Activated T-helper 2 cell treated with anti-CD3 and anti-CD28 coated beads, Interferon-gamma antibody, Interleukin-2, Interleukin-4, amounts not matched to agents 10 μg/mL and 5 μg/mL and 100 μg/mL, durations not matched to agents 14 hours and 24 hours and 36 hours (primary cell): ENCODE data around the gene AOC2. TPM values are rescaled to one million over a fixed set of nuclear protein-coding genes. Genes with fewer than 3 reads are reported as not detected.
"Not testable (repeated sequence)": the region's sequence is repeated elsewhere in the genome, so short reads cannot be mapped to it uniquely, and the experiment has no call there.

Source experiments
- DNase-seq: peaks from one replicate; pipeline ENCODE4 v3.0.0; 2021; ENCODE audit warnings: low spot score
- H3K27ac Mint-ChIP-seq: one replicate; pipeline ENCODE4 v1.8.0; 2021; ENCODE audit warnings: mixed read lengths
- H3K27me3 Mint-ChIP-seq: one replicate; pipeline ENCODE4 v1.8.0; 2021; ENCODE audit warnings: low read depth, mixed read lengths
- H3K36me3 Mint-ChIP-seq: one replicate; pipeline ENCODE4 v1.8.0; 2021; ENCODE audit warnings: low read depth, mixed read lengths
- H3K4me1 Mint-ChIP-seq: one replicate; pipeline ENCODE4 v1.8.0; 2021; ENCODE audit warnings: low read depth, mixed read lengths
- H3K4me3 Mint-ChIP-seq: one replicate; pipeline ENCODE4 v1.8.0; 2021; ENCODE audit warnings: low read depth, mild to moderate bottlenecking, moderate library complexity, mixed read lengths
- H3K9me3 Mint-ChIP-seq: one replicate; pipeline ENCODE4 v1.8.0; 2021; ENCODE audit warnings: mixed read lengths
- intact Hi-C: fragments of 100-400 bp; cut with micrococcal nuclease; formaldehyde crosslinking; loops from one replicate; pipeline ENCODE4 v1.15.1; 2023
- total RNA-seq: library from RNA; stranded (reverse); gene quantifications from 2 replicates; pipeline ENCODE4 v1.2.3, GENCODE V29; 2022

Gene AOC2
- total RNA-seq, 1 donor from 2014 or later = 3.2 TPM

DNA sequence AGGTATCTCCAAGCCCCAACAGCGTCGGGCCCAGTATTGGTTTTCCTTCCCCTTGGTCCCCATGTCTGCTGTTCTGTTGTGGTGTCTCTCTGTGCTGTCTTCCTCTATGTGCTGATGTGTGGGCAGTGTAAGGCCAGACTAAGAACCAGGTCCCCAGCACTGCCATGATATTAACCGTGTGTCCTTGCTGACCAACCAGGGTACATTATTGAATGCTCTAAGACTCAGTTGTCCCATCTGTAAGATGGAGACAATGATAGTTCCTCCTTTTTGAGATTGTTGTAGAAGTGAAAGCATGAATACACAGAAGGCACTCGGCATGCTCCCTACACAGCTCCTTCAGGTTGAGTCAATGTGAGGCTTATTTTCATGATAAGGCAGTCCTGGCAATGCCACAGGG is 27.3 kb downstream of the AOC2 start:
- H3K9me3 Mint-ChIP-seq = peaks cover 3% of the 10 kb centered on the region
- H3K4me3 Mint-ChIP-seq = no peak overlapping the region
- intact Hi-C loops = no loop called here
- no peak for DNase-seq
- peaks cover 4% of the 10 kb centered on the region for H3K27me3 Mint-ChIP-seq
- no peak overlapping the region for H3K27ac Mint-ChIP-seq
- H3K4me1 Mint-ChIP-seq = no peaks in the 10 kb centered on the region
- no peaks in the 10 kb centered on the region for H3K36me3 Mint-ChIP-seq

DNA sequence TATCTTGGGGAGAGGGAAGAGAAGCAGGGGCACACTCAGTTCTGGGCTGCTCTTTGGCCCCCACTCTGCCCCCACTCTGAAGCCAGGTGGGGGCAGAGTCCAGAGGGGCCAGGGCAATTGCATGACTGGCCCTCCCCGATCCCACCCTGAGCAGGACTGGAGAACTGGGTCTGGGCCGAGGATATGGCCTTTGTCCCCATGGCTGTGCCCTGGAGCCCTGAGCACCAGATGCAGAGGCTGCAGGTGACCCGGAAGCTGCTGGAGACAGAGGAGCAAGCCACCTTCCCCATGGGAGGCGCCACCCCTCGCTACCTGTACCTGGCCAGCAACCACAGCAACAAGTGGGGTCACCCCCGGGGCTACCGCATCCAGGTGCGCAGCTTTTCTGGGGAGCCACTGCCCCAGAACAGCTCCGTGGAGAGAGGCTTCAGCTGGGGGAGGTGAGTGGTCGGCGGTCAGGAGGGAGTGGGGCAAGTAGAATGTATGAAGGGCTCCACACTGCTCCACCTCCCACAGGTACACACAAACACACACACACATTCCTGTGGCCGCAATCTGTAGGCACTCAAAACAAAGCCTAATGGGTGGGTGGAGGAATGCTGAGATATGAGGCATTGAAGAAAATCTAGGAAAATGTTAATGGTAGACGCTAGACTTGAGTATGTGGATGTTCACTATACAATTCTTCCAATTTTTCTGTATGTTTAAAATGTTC is 28.0 kb downstream of the AOC2 start:
- intact Hi-C loops = no loop called here
- H3K4me1 Mint-ChIP-seq = no peaks in the 10 kb centered on the region
- peaks cover 3% of the 10 kb centered on the region for H3K9me3 Mint-ChIP-seq
- no peaks in the 10 kb centered on the region for H3K36me3 Mint-ChIP-seq
- no peak overlapping the region for H3K27ac Mint-ChIP-seq
- DNase-seq = no peak
- no peak overlapping the region for H3K4me3 Mint-ChIP-seq
- H3K27me3 Mint-ChIP-seq = peaks cover 7% of the 10 kb centered on the region

DNA sequence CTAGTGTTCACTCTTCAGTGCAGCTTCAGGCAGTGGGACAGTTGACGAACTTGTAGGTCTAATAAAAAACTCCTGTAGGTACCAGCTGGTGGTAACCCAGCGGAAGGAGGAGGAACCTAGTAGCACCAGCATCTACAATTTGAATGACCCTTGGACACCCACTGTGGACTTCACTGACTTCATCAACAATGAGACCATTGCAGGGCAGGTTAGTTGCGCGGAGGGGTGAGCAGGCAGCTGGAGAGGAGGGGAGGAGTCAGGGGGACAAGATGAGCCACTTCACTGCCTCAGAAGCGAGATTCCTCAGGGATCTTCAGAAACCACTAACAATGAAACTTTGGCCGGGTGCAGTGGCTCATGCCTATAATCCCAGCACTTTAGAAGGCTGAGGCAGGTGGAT is 28.9 kb downstream of the AOC2 start:
- Mint-ChIP-seq H3K9me3 (peaks cover 3% of the 10 kb centered on the region), H3K27me3 (peaks cover 10% of the 10 kb centered on the region)

DNA sequence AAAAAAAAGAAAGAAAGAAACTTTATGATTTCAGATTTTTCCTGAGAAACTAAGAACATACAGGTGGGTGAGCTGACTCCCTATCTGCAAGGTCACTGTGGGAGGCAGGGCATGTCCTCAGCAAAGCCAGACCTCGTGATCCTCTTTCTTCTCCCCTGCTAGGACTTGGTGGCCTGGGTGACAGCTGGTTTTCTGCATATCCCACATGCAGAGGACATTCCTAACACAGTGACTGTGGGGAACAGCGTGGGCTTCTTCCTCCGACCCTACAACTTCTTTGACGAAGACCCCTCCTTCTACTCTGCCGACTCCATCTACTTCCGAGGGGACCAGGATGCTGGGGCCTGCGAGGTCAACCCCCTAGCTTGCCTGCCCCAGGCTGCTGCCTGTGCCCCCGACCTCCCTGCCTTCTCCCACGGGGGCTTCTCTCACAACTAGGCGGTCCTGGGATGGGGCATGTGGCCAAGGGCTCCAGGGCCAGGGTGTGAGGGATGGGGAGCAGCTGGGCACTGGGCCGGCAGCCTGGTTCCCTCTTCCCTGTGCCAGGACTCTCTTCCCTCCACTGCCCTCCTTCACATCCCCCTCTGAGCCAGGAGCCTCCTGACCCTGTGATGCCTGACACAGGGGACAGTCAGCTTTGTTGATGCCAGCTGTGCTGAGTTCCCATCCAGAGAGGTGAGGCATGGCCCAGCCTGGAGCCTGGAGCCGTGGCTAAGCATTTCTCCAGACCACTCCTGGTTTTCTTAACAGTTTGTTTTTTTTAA is 29.7 kb downstream of the AOC2 start:
- DNase-seq, intact Hi-C loops, H3K4me3 Mint-ChIP-seq, H3K9me3 Mint-ChIP-seq, H3K27ac Mint-ChIP-seq, H3K4me1 Mint-ChIP-seq, H3K36me3 Mint-ChIP-seq: not testable (repeated sequence)
- peaks cover 14% of the 10 kb centered on the region for H3K27me3 Mint-ChIP-seq

More for the DNA sequence above, 28.9 kb downstream of the AOC2 start:
- DNase-seq = no peak
- Mint-ChIP-seq H3K4me3 (no peak overlapping the region), H3K27ac (no peak overlapping the region), H3K36me3 (no peaks in the 10 kb centered on the region), H3K4me1 (no peaks in the 10 kb centered on the region)
- intact Hi-C loops = no loop called here

DNA sequence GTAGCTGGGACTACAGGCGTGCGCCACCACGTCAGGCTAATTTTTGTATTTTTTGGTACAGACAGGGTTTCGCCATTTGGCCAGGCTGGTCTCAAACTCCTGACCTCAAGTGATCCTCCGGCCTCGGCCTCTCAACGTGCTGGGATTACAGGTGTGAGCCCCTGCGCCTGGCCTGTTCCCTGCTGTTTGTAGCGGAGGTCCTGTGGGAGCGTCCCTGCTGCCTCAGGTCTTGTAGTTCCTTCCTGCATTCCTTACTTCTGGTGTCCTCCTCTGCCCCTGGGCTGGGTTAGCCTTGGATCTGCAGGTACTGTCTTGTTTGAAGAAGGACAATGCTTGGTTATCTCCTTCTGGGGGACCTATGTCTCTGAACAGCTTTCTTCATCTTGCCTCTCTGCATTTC is 32.7 kb downstream of the AOC2 start:
- H3K4me1 Mint-ChIP-seq = no peaks in the 10 kb centered on the region
- H3K36me3 Mint-ChIP-seq = no peaks in the 10 kb centered on the region
- DNase-seq = no peak
- H3K27ac Mint-ChIP-seq = no peak overlapping the region
- H3K4me3 Mint-ChIP-seq = no peak overlapping the region
- intact Hi-C loops = no loop called here
- no peaks in the 10 kb centered on the region for H3K9me3 Mint-ChIP-seq
- peaks cover 12% of the 10 kb centered on the region for H3K27me3 Mint-ChIP-seq

DNA sequence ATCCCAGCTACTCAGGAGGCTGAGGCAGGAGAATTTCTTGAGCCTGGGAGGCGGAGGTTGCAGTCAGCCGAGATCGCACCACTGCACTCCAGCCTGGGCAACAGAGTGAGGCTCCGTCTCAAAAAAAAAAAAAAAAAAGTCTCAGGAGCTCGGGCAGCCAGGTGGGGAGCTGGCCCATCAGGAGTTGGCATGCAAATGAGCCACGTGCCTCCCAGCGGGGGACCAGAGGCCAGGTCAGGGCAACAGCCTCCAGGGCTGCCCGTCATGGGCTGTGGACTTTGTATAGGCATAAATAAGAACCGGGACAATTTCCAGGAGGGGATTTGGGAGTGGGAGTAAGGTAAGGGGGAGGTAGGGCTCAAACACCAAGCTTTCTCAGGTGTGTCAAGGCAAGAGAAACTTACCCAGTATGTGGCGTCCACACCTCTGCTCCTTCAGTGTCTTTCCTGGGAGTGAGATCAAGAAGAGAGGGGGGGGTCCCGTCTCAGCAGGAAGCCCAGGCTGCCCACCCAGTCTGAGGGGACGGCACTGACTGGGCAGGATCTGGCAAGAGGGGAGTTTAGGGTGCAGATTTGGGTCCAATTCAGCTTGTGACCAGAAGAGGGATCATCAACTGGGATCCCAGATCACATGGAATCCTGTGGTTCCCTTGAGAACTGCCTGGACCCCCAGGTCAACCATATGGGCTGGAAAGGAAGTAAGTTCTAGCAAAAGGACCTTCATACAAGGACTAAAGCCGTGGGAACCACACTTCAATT is 33.9 kb downstream of the AOC2 start:
- no peaks in the 10 kb centered on the region for H3K9me3 Mint-ChIP-seq
- H3K27ac Mint-ChIP-seq = no peak overlapping the region
- no peaks in the 10 kb centered on the region for H3K36me3 Mint-ChIP-seq
- intact Hi-C loops = no loop called here
- peaks cover 12% of the 10 kb centered on the region for H3K27me3 Mint-ChIP-seq
- H3K4me3 Mint-ChIP-seq = no peak overlapping the region
- no peak for DNase-seq
- H3K4me1 Mint-ChIP-seq = no peaks in the 10 kb centered on the region

DNA sequence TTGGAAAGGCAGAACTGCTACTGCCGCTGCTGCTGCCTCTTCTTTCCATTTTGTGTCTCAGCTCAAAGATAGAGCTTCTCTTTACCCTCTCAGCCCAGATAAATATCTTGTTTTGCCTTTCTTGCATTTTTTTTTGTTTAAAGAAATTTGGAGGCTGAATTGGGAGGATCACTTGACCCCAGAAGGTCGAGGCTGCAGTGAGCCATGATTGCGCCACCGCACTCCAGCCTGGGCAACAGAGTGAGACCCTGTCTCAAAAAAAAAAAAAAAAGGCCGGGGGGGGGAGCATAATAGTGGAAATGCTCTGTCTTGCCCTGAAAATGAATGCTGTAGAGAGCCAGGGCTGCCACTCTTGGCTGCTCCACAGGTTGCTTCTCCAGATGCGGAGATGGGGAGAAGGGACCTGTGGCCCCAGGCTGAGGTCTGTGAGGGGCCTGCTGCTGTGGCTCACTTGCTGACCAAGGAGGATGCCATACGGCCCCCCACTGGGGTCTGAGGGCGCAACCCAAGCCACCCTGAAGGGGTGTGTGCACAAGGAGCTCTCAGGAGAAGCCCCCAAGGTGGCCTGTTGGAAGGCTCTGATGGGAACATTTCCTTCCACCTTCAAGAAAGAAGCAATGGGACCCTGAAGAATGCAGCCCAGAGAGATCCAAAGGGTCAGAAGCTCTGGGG is 34.7 kb downstream of the AOC2 start:
- Mint-ChIP-seq H3K27ac (no peak overlapping the region), H3K4me3 (no peak overlapping the region), H3K9me3 (no peaks in the 10 kb centered on the region), H3K27me3 (peaks cover 14% of the 10 kb centered on the region), H3K4me1 (no peaks in the 10 kb centered on the region), H3K36me3 (no peaks in the 10 kb centered on the region)
- no peak for DNase-seq
- intact Hi-C loops = no loop called here

DNA sequence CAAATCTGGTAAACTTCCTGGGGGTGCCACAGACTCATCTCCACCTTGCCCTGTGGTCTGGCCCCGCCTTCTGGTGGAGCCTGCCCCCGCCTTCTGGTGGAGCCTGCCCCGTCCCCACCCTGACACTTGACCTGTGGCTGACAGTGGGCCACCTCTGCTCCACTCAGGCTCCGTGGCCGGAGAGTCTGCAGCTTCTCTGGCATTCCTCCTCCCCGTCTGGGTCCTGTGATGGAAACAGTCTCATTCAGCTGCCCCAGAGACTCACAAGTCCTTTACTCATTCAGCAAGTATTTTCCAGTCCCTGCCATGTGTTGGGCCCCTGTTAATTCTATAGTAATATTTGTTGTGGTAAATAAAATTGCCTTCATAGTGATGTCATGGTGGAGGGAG is 35.2 kb downstream of the AOC2 start:
- Mint-ChIP-seq H3K27ac (no peak overlapping the region), H3K36me3 (no peaks in the 10 kb centered on the region), H3K4me1 (no peaks in the 10 kb centered on the region), H3K27me3 (peaks cover 14% of the 10 kb centered on the region), H3K9me3 (no peaks in the 10 kb centered on the region), H3K4me3 (no peak overlapping the region)
- intact Hi-C loops = no loop called here
- DNase-seq = no peak

DNA sequence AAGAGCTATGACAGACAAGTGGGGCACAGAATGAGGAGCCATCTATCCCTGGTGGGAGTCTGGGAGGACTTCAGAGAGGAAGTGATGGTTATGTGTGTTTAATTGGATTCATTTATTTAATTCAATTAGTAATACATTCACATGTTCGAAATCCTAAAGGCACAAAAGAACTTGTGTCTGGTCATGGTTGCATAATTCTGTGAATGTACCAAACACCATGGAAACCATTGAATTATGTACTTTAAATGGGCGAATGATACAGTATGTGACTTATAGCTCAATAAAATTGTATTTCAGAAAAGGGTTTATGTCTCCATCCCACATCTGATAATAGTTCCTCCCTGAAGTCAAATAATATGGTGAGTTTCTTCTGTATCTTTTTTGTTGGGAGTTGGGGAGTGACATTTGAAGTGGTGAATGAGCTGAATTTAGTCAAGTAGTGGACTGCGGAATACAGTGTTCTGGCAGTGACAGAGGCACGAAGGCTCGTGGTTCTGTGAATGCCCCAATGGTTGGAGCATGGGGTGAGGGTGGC is 36.5 kb downstream of the AOC2 start:
- H3K9me3 Mint-ChIP-seq = no peaks in the 10 kb centered on the region
- H3K27ac Mint-ChIP-seq = no peak overlapping the region
- no peaks in the 10 kb centered on the region for H3K36me3 Mint-ChIP-seq
- intact Hi-C loops = no loop called here
- H3K4me3 Mint-ChIP-seq = no peak overlapping the region
- H3K27me3 Mint-ChIP-seq = peaks cover 15% of the 10 kb centered on the region
- H3K4me1 Mint-ChIP-seq = no peaks in the 10 kb centered on the region
- DNase-seq = no peak

DNA sequence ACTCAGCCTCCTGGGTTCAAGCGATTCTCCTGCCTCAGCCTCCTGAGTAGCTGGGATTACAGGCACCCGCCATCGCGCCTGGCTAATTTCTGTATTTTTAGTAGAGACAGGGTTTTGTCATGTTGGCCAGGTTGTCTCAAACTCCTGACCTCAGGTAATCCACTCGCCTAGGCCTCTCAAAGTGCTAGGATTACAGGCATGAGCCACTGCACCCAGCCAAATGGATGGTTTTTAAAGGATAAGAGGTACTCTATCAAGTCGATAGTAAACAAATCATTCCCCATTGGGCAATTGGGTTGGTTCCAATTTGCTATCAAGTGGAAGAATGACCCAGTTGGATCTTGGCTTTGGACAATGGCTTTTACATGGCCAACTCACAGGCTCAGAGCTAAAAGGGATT is 37.3 kb downstream of the AOC2 start:
- H3K36me3 Mint-ChIP-seq, H3K4me1 Mint-ChIP-seq, H3K9me3 Mint-ChIP-seq, intact Hi-C loops, H3K4me3 Mint-ChIP-seq, DNase-seq, H3K27ac Mint-ChIP-seq: not testable (repeated sequence)
- H3K27me3 Mint-ChIP-seq = peaks cover 18% of the 10 kb centered on the region

DNA sequence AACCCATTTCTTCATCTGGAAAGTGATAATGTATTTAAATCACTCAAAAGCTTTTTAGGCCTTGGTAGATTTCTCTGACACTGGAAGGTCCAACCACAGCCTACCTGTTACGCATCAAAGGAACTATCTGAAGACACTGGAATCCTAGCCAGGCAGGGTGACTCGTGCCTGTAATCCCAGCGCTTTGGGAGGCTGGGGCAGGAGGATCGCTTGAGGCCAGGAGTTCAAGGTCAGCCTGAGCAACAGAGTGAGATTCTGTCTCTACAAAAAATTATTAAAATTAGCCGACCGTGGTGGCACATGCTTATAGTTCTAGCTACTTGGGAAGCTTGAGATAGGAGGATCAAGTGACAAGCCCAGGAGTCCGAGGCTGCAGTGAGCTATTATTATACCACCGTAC is 37.8 kb downstream of the AOC2 start:
- no peak overlapping the region for H3K4me3 Mint-ChIP-seq
- DNase-seq = no peak
- no peaks in the 10 kb centered on the region for H3K36me3 Mint-ChIP-seq
- H3K27me3 Mint-ChIP-seq = peaks cover 17% of the 10 kb centered on the region
- no peaks in the 10 kb centered on the region for H3K4me1 Mint-ChIP-seq
- H3K9me3 Mint-ChIP-seq = no peaks in the 10 kb centered on the region
- intact Hi-C loops = no loop called here
- H3K27ac Mint-ChIP-seq = no peak overlapping the region

DNA sequence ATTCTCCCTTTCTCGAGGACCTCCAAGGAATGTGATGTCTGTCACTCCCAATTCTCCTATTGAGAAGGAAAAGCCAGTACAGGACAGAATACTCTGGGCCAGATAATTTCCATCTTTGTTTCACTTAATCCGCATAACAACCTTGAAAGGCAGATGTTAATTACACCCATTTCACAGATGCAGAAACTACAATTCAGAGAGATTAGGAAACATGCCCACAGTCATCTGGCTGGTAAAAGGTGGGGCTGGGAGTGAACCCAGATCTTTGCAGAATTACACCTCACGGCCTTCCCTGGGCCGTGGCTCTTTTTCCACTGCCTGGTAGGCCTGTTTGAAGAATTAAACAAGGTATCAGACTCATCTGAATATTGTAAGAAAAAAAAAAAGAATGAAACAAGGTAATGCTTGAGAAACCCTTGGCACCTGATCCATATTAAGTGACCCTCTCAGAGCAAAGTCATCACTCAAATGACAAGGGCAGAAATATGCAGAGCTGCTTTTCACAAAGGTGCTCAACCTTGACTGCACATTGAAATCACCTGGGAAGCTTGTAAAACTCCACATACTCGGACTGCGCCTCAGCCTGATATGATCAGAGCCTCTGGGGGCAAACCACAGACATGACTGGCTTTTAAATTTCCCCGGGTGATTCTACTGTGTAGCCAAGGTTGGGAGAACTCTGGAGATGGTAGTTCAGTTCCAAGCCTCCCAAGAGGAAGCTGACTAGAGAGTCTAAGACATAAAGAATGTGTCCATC is 39.6 kb downstream of the AOC2 start:
- Mint-ChIP-seq H3K4me1 (no peaks in the 10 kb centered on the region), H3K9me3 (no peaks in the 10 kb centered on the region), H3K4me3 (no peak overlapping the region), H3K27me3 (peaks cover 8% of the 10 kb centered on the region), H3K27ac (no peak overlapping the region), H3K36me3 (no peaks in the 10 kb centered on the region)
- intact Hi-C loops = no loop called here
- no peak for DNase-seq
